DOHH2 (cell line): ENCODE data around the gene SNX9.

Experiments used
- H3F3A ChIP-seq: fragments of 200-600 bp; sonication (generic), shearing (Covaris generic); 2 replicates; pipeline ENCODE4 v1.6.0; 2016; ENCODE audit warnings: antibody characterized with exemption, mild to moderate bottlenecking; ENCODE audit not compliant: control insufficient read depth, insufficient read depth
- H3K27ac ChIP-seq: fragments of 200-600 bp; sonication (generic); 2 replicates; pipeline ENCODE4 v1.5.1; 2014; ENCODE audit warnings: low read depth, mild to moderate bottlenecking, low read length, moderate library complexity
- H3K27me3 ChIP-seq: fragments of 200-600 bp; sonication (generic); 2 replicates; pipeline ENCODE4 v1.6.1; 2014; ENCODE audit warnings: mild to moderate bottlenecking, low read length, mixed read lengths; ENCODE audit not compliant: control insufficient read depth
- H3K36me3 ChIP-seq: fragments of 200-600 bp; sonication (generic); 2 replicates; pipeline ENCODE4 v1.6.1; 2014; ENCODE audit warnings: mild to moderate bottlenecking, low read length, moderate library complexity, mixed read lengths; ENCODE audit not compliant: control insufficient read depth
- H3K4me1 ChIP-seq: fragments of 200-600 bp; sonication (generic); 2 replicates; pipeline ENCODE4 v1.6.1; 2014; ENCODE audit warnings: mild to moderate bottlenecking, low read length, mixed read lengths; ENCODE audit not compliant: control insufficient read depth
- H3K4me2 ChIP-seq: fragments of 200-600 bp; sonication (generic); 2 replicates; pipeline ENCODE4 v1.6.0; 2014; ENCODE audit warnings: mild to moderate bottlenecking, low read length, moderate library complexity
- H3K4me3 ChIP-seq: fragments of 200-600 bp; sonication (generic); 2 replicates; pipeline ENCODE4 v1.5.1; 2014; ENCODE audit warnings: mild to moderate bottlenecking, low read length, mixed read lengths
- H3K79me2 ChIP-seq: fragments of 200-600 bp; sonication (generic); 2 replicates; pipeline ENCODE4 v1.6.1; 2014; ENCODE audit warnings: mild to moderate bottlenecking, low read length, mixed read lengths; ENCODE audit not compliant: control insufficient read depth
- H3K9me2 ChIP-seq: fragments of 200-600 bp; sonication (generic); replicated peaks from 2 replicates; pipeline ENCODE4 v1.6.1; 2014; ENCODE audit warnings: mild to moderate bottlenecking, low read length, mixed read lengths; ENCODE audit not compliant: control insufficient read depth
- H3K9me3 ChIP-seq: fragments of 200-600 bp; sonication (generic); 2 replicates; pipeline ENCODE4 v1.6.1; 2014; ENCODE audit warnings: antibody characterized with exemption, low read length, mixed read lengths; ENCODE audit not compliant: control insufficient read depth, insufficient read depth
- H4K20me1 ChIP-seq: fragments of 200-600 bp; sonication (generic); 2 replicates; pipeline ENCODE4 v1.6.0; 2014; ENCODE audit warnings: low read depth, mild to moderate bottlenecking, antibody characterized with exemption, low read length, moderate library complexity; ENCODE audit not compliant: control insufficient read depth, insufficient read depth
- EZH2phosphoT487 ChIP-seq: fragments of 200-600 bp; sonication (generic); IDR thresholded peaks from 2 replicates; pipeline ENCODE4 v1.6.1; 2017; ENCODE audit warnings: borderline replicate concordance, mild to moderate bottlenecking, antibody characterized with exemption, low read length, moderate library complexity, mixed read lengths
- TF ChIP-seq, protein P1 (sequence below): fragments of 200-600 bp; sonication (generic); IDR thresholded peaks from one replicate; pipeline ENCODE4 v1.5.1; 2014; ENCODE audit warnings: antibody characterized with exemption, mild to moderate bottlenecking, low read depth, low read length; ENCODE audit not compliant: poor library complexity, severe bottlenecking

Gene SNX9

GRCh38 chr6:157892363-157892877 lies 69.4 kb downstream of the SNX9 start:
- H3K9me3 ChIP-seq: no peaks in the 10 kb centered on the region
- H3K79me2 ChIP-seq: no peaks in the 10 kb centered on the region
- no peak overlapping the region for H3K4me3 ChIP-seq
- H3K27ac ChIP-seq: no peak overlapping the region
- H3K36me3 ChIP-seq: no peaks in the 10 kb centered on the region
- H3K4me1 ChIP-seq: no peaks in the 10 kb centered on the region
- TF ChIP-seq, protein P1, sequence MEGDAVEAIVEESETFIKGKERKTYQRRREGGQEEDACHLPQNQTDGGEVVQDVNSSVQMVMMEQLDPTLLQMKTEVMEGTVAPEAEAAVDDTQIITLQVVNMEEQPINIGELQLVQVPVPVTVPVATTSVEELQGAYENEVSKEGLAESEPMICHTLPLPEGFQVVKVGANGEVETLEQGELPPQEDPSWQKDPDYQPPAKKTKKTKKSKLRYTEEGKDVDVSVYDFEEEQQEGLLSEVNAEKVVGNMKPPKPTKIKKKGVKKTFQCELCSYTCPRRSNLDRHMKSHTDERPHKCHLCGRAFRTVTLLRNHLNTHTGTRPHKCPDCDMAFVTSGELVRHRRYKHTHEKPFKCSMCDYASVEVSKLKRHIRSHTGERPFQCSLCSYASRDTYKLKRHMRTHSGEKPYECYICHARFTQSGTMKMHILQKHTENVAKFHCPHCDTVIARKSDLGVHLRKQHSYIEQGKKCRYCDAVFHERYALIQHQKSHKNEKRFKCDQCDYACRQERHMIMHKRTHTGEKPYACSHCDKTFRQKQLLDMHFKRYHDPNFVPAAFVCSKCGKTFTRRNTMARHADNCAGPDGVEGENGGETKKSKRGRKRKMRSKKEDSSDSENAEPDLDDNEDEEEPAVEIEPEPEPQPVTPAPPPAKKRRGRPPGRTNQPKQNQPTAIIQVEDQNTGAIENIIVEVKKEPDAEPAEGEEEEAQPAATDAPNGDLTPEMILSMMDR: no peak
- no peak for TF ChIP-seq EZH2phosphoT487
- H3F3A ChIP-seq: no peaks in the 10 kb centered on the region
- no peaks in the 10 kb centered on the region for H4K20me1 ChIP-seq
- no peaks in the 10 kb centered on the region for H3K9me2 ChIP-seq
- H3K27me3 ChIP-seq: peaks cover 29% of the 10 kb centered on the region
- no peak overlapping the region for H3K4me2 ChIP-seq

- Histone ChIP-seq H4K20me1 (no peaks in the 10 kb centered on the region), H3K4me1 (no peaks in the 10 kb centered on the region), H3K4me3 (no peak overlapping the region), H3K27me3 (peaks cover 29% of the 10 kb centered on the region), H3K27ac (no peak overlapping the region), H3K4me2 (no peak overlapping the region), H3K9me2 (no peaks in the 10 kb centered on the region), H3K79me2 (no peaks in the 10 kb centered on the region), H3F3A (no peaks in the 10 kb centered on the region), H3K36me3 (no peaks in the 10 kb centered on the region), H3K9me3 (no peaks in the 10 kb centered on the region)
- TF ChIP-seq, protein P1: no peak
- TF ChIP-seq EZH2phosphoT487: no peak
Observed at GRCh38 chr6:157893238-157893637, 70.2 kb downstream of the SNX9 start.

DNA sequence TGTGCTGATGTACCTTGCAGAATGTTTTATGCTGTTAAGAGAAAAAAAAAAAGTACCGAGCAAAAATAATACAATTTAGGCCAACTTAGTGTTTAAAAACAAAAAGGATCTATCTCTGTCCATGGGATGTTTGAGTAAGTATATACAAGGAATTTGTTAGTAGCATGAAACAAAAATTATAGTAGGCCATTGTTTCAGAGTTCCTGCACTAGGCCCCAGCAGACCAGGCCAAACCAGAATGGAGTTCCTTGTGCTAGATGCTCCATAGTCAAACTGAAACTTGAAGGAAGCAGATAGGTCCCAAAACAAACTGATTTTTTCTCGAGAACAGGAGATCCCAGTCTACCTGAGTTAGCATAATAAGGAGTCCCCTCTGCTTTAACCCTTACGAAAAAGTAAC lies 72.5 kb downstream of the SNX9 start:
- Histone ChIP-seq H3K4me1 (no peaks in the 10 kb centered on the region), H3K27me3 (peaks cover 19% of the 10 kb centered on the region), H3K9me2 (no peaks in the 10 kb centered on the region), H3K4me2 (no peak overlapping the region), H3K79me2 (no peaks in the 10 kb centered on the region), H3K4me3 (no peak overlapping the region), H3K36me3 (no peaks in the 10 kb centered on the region), H4K20me1 (no peaks in the 10 kb centered on the region), H3F3A (no peaks in the 10 kb centered on the region), H3K27ac (no peak overlapping the region), H3K9me3 (no peaks in the 10 kb centered on the region)
- TF ChIP-seq, protein P1: no peak
- TF ChIP-seq EZH2phosphoT487: no peak
